ENCODE results near the gene DDX3X.

- no peak for TF ChIP-seq CTCF (conservative IDR thresholded peaks at IDR 0.05; ENCODE audit: low read length)
- no peak for TF ChIP-seq EZH2phosphoT487 (IDR thresholded peaks at IDR 0.05; ENCODE audit: borderline replicate concordance)
Measured at GRCh38 chrX:41394293-41394692, 60.3 kb downstream of the DDX3X start.
